ENCODE results near the gene EGFR.

The EGFR gene

GRCh38 chr7:55036950-55037736 is 18.3 kb downstream of the EGFR start:
- DNase-seq (ENCODE audit: low read depth), result no peak

- DNase-seq (ENCODE audit: low read depth), result no peak
Observed at GRCh38 chr7:55043691-55044370, 25.0 kb downstream of the EGFR start.

GRCh38 chr7:55044371-55044717 is 25.5 kb downstream of the EGFR start:
- DNase-seq (ENCODE audit: low read depth), result no peak

GRCh38 chr7:55044791-55045190 is 26.0 kb downstream of the EGFR start:
- DNase-seq (ENCODE audit: low read depth), result no peak

GRCh38 chr7:55046582-55047342 is 27.9 kb downstream of the EGFR start:
- no peak for DNase-seq (ENCODE audit: low read depth)

GRCh38 chr7:55048221-55048859 is 29.5 kb downstream of the EGFR start:
- DNase-seq (ENCODE audit: low read depth), result no peak

- no peak for DNase-seq (ENCODE audit: low read depth)
Observed at GRCh38 chr7:55050281-55050680, 31.5 kb downstream of the EGFR start.

- DNase-seq (ENCODE audit: low read depth), result no peak
Observed at GRCh38 chr7:55052081-55052480, 33.3 kb downstream of the EGFR start.

- DNase-seq (ENCODE audit: low read depth), result no peak
Observed at GRCh38 chr7:55052741-55053427, 34.1 kb downstream of the EGFR start.

- DNase-seq (ENCODE audit: low read depth), result no peak
Observed at GRCh38 chr7:55053651-55054571, 35.1 kb downstream of the EGFR start.

- DNase-seq (ENCODE audit: low read depth), result no peak
Observed at GRCh38 chr7:55054758-55055157, 35.9 kb downstream of the EGFR start.

GRCh38 chr7:55055479-55055878 is 36.7 kb downstream of the EGFR start:
- DNase-seq (ENCODE audit: low read depth), result no peak

- DNase-seq (ENCODE audit: low read depth), result no peak
Observed at GRCh38 chr7:55056068-55056467, 37.3 kb downstream of the EGFR start.

GRCh38 chr7:55056577-55057480 is 38.0 kb downstream of the EGFR start:
- peak; percentile 61 for DNase-seq (ENCODE audit: low read depth)

GRCh38 chr7:55058314-55058713 is 39.5 kb downstream of the EGFR start:
- no peak for DNase-seq (ENCODE audit: low read depth)

- no peak for DNase-seq (ENCODE audit: low read depth)
Observed at GRCh38 chr7:55059021-55059420, 40.2 kb downstream of the EGFR start.

GRCh38 chr7:55060085-55060484 is 41.3 kb downstream of the EGFR start:
- DNase-seq (ENCODE audit: low read depth), result no peak

- DNase-seq (ENCODE audit: low read depth), result no peak
Observed at GRCh38 chr7:55060636-55061022, 41.8 kb downstream of the EGFR start.

GRCh38 chr7:55061726-55062499 is 43.1 kb downstream of the EGFR start:
- no peak for DNase-seq (ENCODE audit: low read depth)
